GM21737 (cell line): ENCODE results near the gene HPRT1.

Source experiments
- ATAC-seq: cut with Tn5 transposase; IDR thresholded peaks from one replicate; pipeline ENCODE4 v1.9.1; 2021; ENCODE audit warnings: mild to moderate bottlenecking, moderate library complexity; ENCODE audit not compliant: unreplicated experiment

Gene HPRT1

GRCh38 chrX:134472041-134472440 lies 12.1 kb downstream of the HPRT1 start:
- no peak for ATAC-seq

DNA sequence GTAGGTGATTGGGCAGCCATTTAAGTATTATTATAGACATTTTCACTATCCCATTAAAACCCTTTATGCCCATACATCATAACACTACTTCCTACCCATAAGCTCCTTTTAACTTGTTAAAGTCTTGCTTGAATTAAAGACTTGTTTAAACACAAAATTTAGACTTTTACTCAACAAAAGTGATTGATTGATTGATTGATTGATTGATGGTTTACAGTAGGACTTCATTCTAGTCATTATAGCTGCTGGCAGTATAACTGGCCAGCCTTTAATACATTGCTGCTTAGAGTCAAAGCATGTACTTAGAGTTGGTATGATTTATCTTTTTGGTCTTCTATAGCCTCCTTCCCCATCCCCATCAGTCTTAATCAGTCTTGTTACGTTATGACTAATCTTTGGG lies 16.3 kb downstream of the HPRT1 start:
- no peak for ATAC-seq

- no peak for ATAC-seq
Measured at GRCh38 chrX:134478374-134478773, 18.4 kb downstream of the HPRT1 start.

GRCh38 chrX:134480061-134480460 lies 20.1 kb downstream of the HPRT1 start:
- ATAC-seq: no peak

DNA sequence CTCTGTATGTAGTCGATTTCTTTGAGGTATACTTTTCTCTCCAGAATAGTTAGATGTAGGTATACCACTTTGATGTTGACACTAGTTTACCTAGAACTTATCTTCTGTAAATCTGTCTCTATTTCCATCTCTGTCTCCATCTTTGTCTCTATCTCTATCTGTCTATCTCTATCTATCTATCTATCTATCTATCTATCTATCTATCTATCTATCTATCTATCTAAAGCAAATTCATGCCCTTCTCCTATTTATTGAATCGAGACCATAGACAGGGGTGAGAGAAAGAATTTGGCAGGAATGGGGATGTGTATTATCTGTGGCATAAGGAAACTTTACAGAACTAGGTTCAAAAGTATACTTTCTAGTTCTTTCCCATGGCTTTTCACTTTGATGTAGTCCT lies 21.4 kb downstream of the HPRT1 start:
- no peak for ATAC-seq

- ATAC-seq: no peak
Measured at GRCh38 chrX:134482371-134482770, 22.4 kb downstream of the HPRT1 start.

- no peak for ATAC-seq
Measured at GRCh38 chrX:134484039-134484438, 24.1 kb downstream of the HPRT1 start.

GRCh38 chrX:134501941-134502340 lies 42.0 kb downstream of the HPRT1 start:
- no peak for ATAC-seq

DNA sequence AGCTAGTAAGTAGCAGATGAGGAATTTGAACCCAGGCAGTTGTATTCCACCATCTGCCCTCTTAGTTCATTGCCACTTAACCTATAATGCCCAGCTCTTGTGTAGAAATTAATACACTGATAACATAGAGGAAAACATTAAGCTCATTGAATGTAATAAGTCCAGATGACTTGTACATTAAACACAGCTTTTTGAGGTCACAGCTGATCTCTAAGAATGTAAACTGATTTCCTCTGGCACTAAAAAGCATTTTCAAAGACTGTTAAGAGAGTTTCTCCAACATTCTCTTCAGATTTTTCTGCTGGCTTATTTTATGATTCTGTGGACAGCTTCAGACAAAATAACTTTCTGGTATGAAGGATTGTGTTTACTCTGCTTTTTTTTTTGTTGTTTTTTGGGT lies 42.7 kb downstream of the HPRT1 start:
- ATAC-seq: no peak

- ATAC-seq: no peak
Measured at GRCh38 chrX:134512566-134512965, 52.6 kb downstream of the HPRT1 start.

- no peak for ATAC-seq
Measured at GRCh38 chrX:134513091-134513490, 53.1 kb downstream of the HPRT1 start.

DNA sequence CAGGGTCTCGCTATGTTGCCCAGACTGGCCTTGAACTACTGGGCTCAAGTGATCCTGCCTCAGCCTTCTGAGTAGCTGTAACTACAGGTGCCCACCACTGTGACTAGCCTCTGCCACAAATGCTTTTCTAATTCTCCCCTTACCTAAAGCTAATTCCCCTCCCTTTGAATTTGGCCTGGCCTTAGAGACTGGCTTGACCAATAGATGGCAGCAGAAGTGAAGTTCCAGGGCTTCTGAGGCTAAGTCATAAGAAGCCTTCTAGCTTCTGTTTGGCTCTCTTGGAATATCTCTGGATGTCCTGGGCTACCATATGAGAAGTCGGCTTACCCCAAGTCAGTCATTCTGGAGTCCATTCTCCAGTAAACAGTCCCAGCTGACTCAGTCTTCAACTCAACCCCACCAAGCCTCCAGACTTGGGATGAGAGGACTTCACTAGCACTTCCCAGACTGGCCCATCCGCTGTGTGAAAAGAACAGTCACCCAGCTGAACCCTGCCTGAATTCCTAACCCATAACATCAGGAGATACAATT lies 61.0 kb downstream of the HPRT1 start:
- no peak for ATAC-seq

DNA sequence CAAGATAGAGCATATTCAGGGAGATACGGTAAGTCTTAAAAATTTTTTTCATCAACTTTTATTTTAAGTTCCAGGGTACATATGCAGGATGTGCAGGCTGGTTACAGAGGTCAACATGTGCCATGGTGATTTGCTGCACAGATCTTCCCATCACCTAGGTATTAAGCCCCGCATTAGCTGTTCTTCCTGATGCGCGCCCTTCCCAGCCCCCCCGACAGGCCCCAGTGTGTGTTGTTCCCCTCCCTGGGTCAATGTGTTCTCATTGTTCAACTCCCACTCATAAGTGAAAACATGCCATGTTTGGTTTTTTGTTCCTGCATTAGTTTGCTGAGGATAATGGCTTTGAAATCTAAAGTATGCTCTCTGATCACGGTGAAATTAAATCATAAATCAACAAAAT lies 64.2 kb downstream of the HPRT1 start:
- ATAC-seq: no peak

GRCh38 chrX:134525086-134525792 lies 65.3 kb downstream of the HPRT1 start:
- no peak for ATAC-seq

DNA sequence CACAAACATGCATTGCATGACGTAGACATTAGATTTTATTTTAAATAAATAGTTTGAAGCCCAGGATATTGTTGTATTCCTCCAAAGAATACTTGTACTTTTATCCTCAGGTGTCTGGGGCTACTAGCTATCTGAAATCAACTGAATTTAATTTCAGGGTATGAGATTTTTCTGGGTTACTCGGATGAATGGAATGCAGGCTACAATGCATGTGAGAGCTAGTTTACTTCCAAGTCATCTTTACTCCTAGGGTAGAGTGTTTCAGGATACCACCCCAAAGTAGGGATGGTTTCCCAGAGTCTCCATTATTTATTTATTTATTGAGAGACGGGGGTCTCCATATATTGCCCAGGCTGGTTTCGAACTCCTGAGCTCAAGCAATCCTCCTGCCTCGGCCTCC lies 66.4 kb downstream of the HPRT1 start:
- no peak for ATAC-seq

GRCh38 chrX:134528960-134529359 lies 69.0 kb downstream of the HPRT1 start:
- ATAC-seq: no peak

DNA sequence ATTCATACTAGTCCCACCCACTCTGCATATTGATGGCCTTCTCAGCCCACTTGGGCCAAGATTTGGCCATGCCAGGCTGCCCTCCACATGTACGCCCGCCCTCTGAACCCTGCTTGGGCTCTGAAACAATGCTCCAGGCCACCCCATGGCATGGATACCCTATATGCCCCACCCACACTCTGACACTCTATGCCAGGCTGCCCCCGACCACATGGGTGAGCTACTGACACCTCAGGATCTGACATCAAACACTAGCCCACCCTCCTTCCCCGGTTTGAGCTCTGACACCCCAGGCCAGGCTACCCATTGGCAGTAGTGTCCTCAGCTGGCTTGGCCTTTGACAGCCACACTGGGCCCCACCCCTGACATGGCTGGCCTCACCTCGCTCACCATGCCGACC lies 69.5 kb downstream of the HPRT1 start:
- no peak for ATAC-seq

GRCh38 chrX:134530845-134531244 lies 70.9 kb downstream of the HPRT1 start:
- no peak for ATAC-seq

DNA sequence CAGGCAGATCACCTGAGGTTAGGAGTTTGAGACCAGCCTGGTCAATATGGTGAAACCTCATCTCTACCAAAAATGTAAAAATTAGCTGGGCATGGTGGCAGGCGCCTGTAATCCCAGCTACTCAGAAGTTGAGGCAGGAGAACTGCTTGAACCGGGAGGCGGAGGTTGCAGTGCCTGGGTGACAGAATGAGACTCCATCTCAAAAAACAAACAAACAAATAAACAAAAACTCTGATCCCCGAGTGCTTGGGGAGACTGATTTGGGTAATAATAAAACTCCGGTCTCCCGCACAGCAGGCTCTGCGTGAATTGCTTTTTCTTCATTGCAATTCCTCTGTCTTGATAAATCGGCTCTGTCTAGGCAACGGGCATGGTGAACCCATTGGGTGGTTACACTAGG lies 73.4 kb downstream of the HPRT1 start:
- no peak for ATAC-seq

GRCh38 chrX:134533952-134534351 lies 74.0 kb downstream of the HPRT1 start:
- ATAC-seq: no peak

DNA sequence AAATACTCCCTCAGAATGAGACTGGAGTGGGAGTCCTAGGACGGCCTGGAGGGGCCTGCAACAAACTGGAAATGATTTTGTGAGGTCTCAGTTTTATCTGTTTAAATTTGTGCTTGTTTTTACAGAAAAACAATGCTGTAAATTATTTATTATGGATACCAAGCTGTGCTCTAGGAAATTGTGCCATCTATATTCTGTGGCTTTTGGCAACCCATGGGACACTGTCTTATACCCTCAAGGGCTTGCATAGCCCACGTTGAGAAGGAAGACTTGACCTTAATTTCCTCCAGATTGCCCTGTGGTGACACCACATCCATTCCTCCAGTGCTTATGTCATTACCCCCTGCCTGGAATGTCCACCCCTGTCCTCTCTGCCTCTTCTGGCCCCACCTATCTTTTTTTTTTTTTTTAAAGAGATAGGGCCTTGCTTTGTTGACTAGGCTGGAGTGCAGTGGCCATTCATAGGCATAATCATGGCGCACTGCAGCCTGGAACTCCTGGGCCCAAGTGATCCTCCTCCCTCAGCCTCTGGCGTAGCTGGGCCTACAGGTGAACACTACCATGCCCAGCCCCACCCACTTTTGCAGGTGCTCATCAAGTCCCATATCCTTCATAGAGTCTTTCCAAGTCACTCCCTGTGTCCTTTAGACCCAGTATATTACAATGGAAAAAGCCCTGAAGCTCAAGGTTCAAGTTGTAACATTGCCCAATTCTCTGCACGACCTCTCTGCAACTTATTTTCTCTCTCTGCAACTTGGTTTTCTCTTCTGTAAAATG lies 77.4 kb downstream of the HPRT1 start:
- no peak for ATAC-seq

DNA sequence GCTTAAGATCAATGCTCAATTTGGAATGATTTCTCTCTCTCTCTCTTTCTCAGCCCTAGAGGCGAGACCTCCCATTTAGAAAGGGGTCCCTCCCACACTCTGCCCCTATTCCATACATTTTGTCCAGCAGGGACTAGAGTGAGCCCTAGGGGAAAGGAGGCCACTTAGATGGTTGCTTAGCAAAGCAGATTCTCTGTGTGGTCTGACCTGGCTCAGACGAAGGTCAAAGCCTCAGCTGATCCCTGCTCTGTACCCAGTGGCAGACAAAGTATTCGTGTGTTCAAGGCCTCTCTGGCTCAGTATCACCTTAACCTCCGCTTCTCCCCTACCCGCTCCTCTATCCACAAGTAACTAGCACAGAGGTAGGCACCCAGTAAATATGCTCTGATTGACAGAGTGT lies 78.4 kb downstream of the HPRT1 start:
- no peak for ATAC-seq
